K562 (cell line): Measurements from ENCODE around the gene NFATC1. TPM values are rescaled to one million over a fixed set of nuclear protein-coding genes. Genes with fewer than 3 reads are reported as not detected.

Source experiments
- ATAC-seq: fragments of 200-7000 bp; cut with Tn5 transposase; 3 replicates; pipeline ENCODE4 v1.9.1; 2020; ENCODE audit warnings: moderate library complexity
- BruUV-seq: library from RNA; stranded (reverse); fragments of 400-500 nt; replicated peaks from 2 replicates; lab custom pipeline; 2021; lab: Mats Ljungman, UMichigan
- CTCF ChIA-PET: fragments of 300-600 bp; formaldehyde crosslinking; extraction: SDS; loops from one replicate; lab custom pipeline; 2021; ENCODE audit warnings: low intra/inter-chr PET ratio; lab: Yijun Ruan, JAX
- POLR2A ChIA-PET: fragments of 300-600, 350-650 bp; sonication (Branson Sonifier 250); formaldehyde crosslinking; extraction: SDS; loops from one replicate; lab custom pipeline; 2021; ENCODE audit warnings: antibody characterized with exemption, inconsistent platforms; lab: Yijun Ruan, JAX
- DNase-seq, 4 experiments: peaks; one replicate each; pipeline versions ENCODE4 v3.0.0 to v3.0.0-alpha.2; 2011 to 2018; ENCODE audit warnings: low spot score in 3 of 4, mixed read lengths in 3 of 4; ENCODE audit errors: extremely low read depth in 1 of 4
- FAIRE-seq: peaks from 2 replicates; lab custom pipeline; 2011; peaks lifted over from hg19 to GRCh38; lab: Jason Lieb, UNC
- H2AFZ ChIP-seq: 2 replicates; pipeline ENCODE4 v1.6.0; 2011; ENCODE audit warnings: low read depth, low read length, control low read depth, inconsistent platforms
- H3K27ac ChIP-seq: fragments of 200-600 bp; 3 replicates; pipeline ENCODE4 v1.8.0; 2011; ENCODE audit warnings: low read depth, mild to moderate bottlenecking, control low read depth, inconsistent platforms, low read length, moderate library complexity, mixed read lengths; ENCODE audit errors: extremely low read depth
- H3K27me3 ChIP-seq, 2 experiments: fragments of 300-600 bp in 1 of 2; 2 replicates in 1 of 2; 3 replicates in 1 of 2; pipeline versions ENCODE4 v1.6.0 to v1.8.0; 2011; ENCODE audit warnings: inconsistent platforms in 2 of 2, low read length in 2 of 2, mild to moderate bottlenecking in 1 of 2, mixed read lengths in 1 of 2, moderate library complexity in 1 of 2; ENCODE audit not compliant: control insufficient read depth in 2 of 2, insufficient read depth in 2 of 2
- H3K36me3 ChIP-seq: fragments of 300-600 bp; 3 replicates; pipeline ENCODE4 v1.8.0; 2011; ENCODE audit warnings: mild to moderate bottlenecking, low read length, inconsistent platforms; ENCODE audit not compliant: control insufficient read depth, insufficient read depth
- H3K4me1 ChIP-seq, 2 experiments: fragments of 200-600 bp in 1 of 2; replicated peaks in 1 of 2; 2 replicates in 1 of 2; 3 replicates in 1 of 2; pipeline versions ENCODE4 v1.5.1 to v1.8.0; 2011; ENCODE audit warnings: inconsistent platforms in 2 of 2, low read length in 2 of 2, mild to moderate bottlenecking in 1 of 2, mixed read lengths in 1 of 2, moderate library complexity in 1 of 2; ENCODE audit not compliant: control insufficient read depth in 2 of 2, insufficient read depth in 2 of 2
- H3K4me2 ChIP-seq: 2 replicates; pipeline ENCODE4 v1.6.1; 2011; ENCODE audit warnings: low read length, control low read depth, inconsistent platforms, mixed read lengths; ENCODE audit not compliant: insufficient read depth
- H3K4me3 ChIP-seq: fragments of 200-600 bp; sonication (generic), shearing (Covaris generic); 2 replicates; pipeline ENCODE4 v1.5.1; 2016; ENCODE audit warnings: control low read depth, inconsistent platforms
- H3K79me2 ChIP-seq: fragments of 200-600 bp; 3 replicates; pipeline ENCODE4 v1.8.0; 2011; ENCODE audit warnings: low read length, inconsistent platforms; ENCODE audit not compliant: control insufficient read depth, insufficient read depth
- H3K9ac ChIP-seq, 2 experiments: 2 replicates each; pipeline versions ENCODE4 v1.6.0 to v1.6.1; 2011; ENCODE audit warnings: low read depth in 2 of 2, low read length in 2 of 2, control low read depth in 1 of 2, inconsistent platforms in 1 of 2, mild to moderate bottlenecking in 1 of 2, mixed read lengths in 1 of 2; ENCODE audit not compliant: insufficient read depth in 1 of 2
- H3K9me1 ChIP-seq: one replicate; pipeline ENCODE4 v1.6.0; 2011; ENCODE audit warnings: inconsistent platforms, mild to moderate bottlenecking, low read length, moderate library complexity; ENCODE audit not compliant: control insufficient read depth, insufficient read depth
- H3K9me3 ChIP-seq: replicated peaks from 2 replicates; pipeline ENCODE4 v1.5.1; 2011; ENCODE audit warnings: low read depth, low read length, inconsistent platforms; ENCODE audit not compliant: control insufficient read depth, insufficient read depth
- H4K20me1 ChIP-seq: replicated peaks from 2 replicates; pipeline ENCODE4 v1.6.1; 2011; ENCODE audit warnings: low read length, inconsistent platforms, mixed read lengths; ENCODE audit not compliant: control insufficient read depth, insufficient read depth
- CHD7 ChIP-seq: fragments of 200-600 bp; sonication (generic); IDR thresholded peaks from one replicate; pipeline ENCODE4 v1.6.1; 2012; ENCODE audit warnings: mild to moderate bottlenecking, low read depth, low read length, inconsistent platforms
- DDX20 ChIP-seq: fragments of 450-650 bp; IDR thresholded peaks from 2 replicates; pipeline ENCODE4 v1.6.1; 2016; ENCODE audit warnings: missing genetic modification characterization, low read depth, mild to moderate bottlenecking, missing compliant biosample characterization, moderate library complexity
- GABPB1 ChIP-seq: sonication (generic); formaldehyde crosslinking; IDR thresholded peaks from 2 replicates; pipeline ENCODE4 v1.8.0; 2022; ENCODE audit warnings: mild to moderate bottlenecking, missing genetic modification reagents
- KHSRP ChIP-seq: fragments of 450-650 bp; IDR thresholded peaks from 2 replicates; pipeline ENCODE4 v1.6.1; 2017
- MEIS2 ChIP-seq: fragments of 450-650 bp; IDR thresholded peaks from 2 replicates; pipeline ENCODE4 v1.6.1; 2014; ENCODE audit warnings: mild to moderate bottlenecking; ENCODE audit not compliant: partially characterized antibody
- NFIC ChIP-seq: fragments of 450-650 bp; IDR thresholded peaks from 2 replicates; pipeline ENCODE4 v1.6.1; 2017; ENCODE audit warnings: mild to moderate bottlenecking, inconsistent platforms
- NFIX ChIP-seq: fragments of 250-450 bp; sonication (Bioruptor Pico); IDR thresholded peaks from 2 replicates; pipeline ENCODE4 v1.4.0; 2020; ENCODE audit warnings: low read depth, mild to moderate bottlenecking, moderate library complexity
- RBM34 ChIP-seq: fragments of 200-400 bp; formaldehyde crosslinking; IDR thresholded peaks from 2 replicates; pipeline ENCODE4 v1.6.1; 2018; ENCODE audit warnings: low read length, borderline replicate concordance; ENCODE audit not compliant: insufficient read depth
- SP2 ChIP-seq: IDR thresholded peaks from 2 replicates; pipeline ENCODE4 v1.6.1; 2011; ENCODE audit warnings: mild to moderate bottlenecking, low read depth, low read length, moderate library complexity; ENCODE audit not compliant: poor library complexity, severe bottlenecking; ENCODE audit errors: extremely low read depth
- ZBED1 ChIP-seq: IDR thresholded peaks from 2 replicates; pipeline ENCODE4 v1.6.1; 2014
- ZNF282 ChIP-seq: sonication (generic); formaldehyde crosslinking; IDR thresholded peaks from 2 replicates; pipeline ENCODE4 v1.8.1; 2023; ENCODE audit warnings: missing genetic modification reagents
- WGBS: fragments of 100-300 bp; shearing (Covaris generic); methylation state at CpG from one replicate; pipeline ENCODE4 v1.1.6; 2016; ENCODE audit warnings: low coverage, mixed read lengths; ENCODE audit not compliant: insufficient coverage; ENCODE audit errors: missing lambda C conversion rate; 5-methylcytosine and 5-hydroxymethylcytosine counted together
- in situ Hi-C: fragments of 300-500 bp; cut with MboI; formaldehyde crosslinking; loops from 4 replicates; pipeline ENCODE4 v1.15.0; 2018; ENCODE audit warnings: inconsistent platforms, mixed read lengths
- intact Hi-C: fragments of 100-400 bp; cut with micrococcal nuclease; formaldehyde crosslinking; loops from 2 replicates; pipeline ENCODE4 v1.14.2; 2022
- polyA plus RNA-seq, 8 experiments: library from polyadenylated mRNA; depleted of rRNA in 4 of 8; stranded (reverse) in 5 of 8; unstranded in 3 of 8; fragments of >200 nt; fragmentation: Nextera tagmentation in 2 of 8; fragmentation: Illumina TruSeq in 1 of 8; extraction: Ambion mirVana in 2 of 8; extraction: Trizol in 1 of 8; gene quantifications; 2 replicates each; pipeline versions ENCODE4 v1.2.1 to v1.2.3, GENCODE V29; 2011 to 2014; ENCODE audit warnings: inconsistent platforms in 1 of 8, missing spikeins in 1 of 8
- total RNA-seq, 7 experiments: library from RNA; depleted of rRNA in 6 of 7; stranded (reverse); fragments of >200 nt in 6 of 7; fragmentation: Illumina TruSeq in 2 of 7; extraction: Trizol in 2 of 7; gene quantifications; 2 replicates each; pipeline versions ENCODE4 v1.2.1 to v1.2.3, GENCODE V29; 2011 to 2021; ENCODE audit warnings: low replicate concordance in 1 of 7

Gene NFATC1
- total and polyA plus RNA-seq, 9 of the 15 experiments (the other 6 are each of a cell fraction or from before 2014, with no cell fraction given) = 1.1 to 16.4 (median 2.5) TPM

- no peaks in the 10 kb centered on the region for H3K79me2 ChIP-seq
- FAIRE-seq = no peak
- H3K36me3 ChIP-seq = peaks cover 3% of the 10 kb centered on the region; the same call in 1 of the 3 replicates
- H3K9me3 ChIP-seq = peaks cover 8% of the 10 kb centered on the region
- ChIA-PET POLR2A (no interaction called here), CTCF (no interaction called here)
- intact Hi-C loops (no loop called here), in situ Hi-C loops (no loop called here)
- no peak for ATAC-seq
- peaks cover 0 to 2% of the 10 kb centered on the region in 2 experiments; a peak in 2 of 5 replicates for H3K4me1 ChIP-seq
- no peaks in the 10 kb centered on the region for H3K27me3 ChIP-seq
- WGBS = 91% methylated on average over 8 of the region's 22 CpGs
- no peaks in the 10 kb centered on the region for H3K9me1 ChIP-seq
- no peak overlapping the region for H3K9ac ChIP-seq
- peak in 1 of 4 experiments; percentile 5 for DNase-seq
- TF ChIP-seq MEIS2 (no peak), RBM34 (no peak), NFIC (peak; percentile 81), KHSRP (no peak), SP2 (no peak), ZBED1 (no peak), NFIX (CRISPR knock-in tag) (peak; percentile 11; the same call in 1 of the 2 replicates), DDX20 (no peak), CHD7 (no peak), GABPB1 (CRISPR knock-in tag) (no peak), ZNF282 (CRISPR knock-in tag) (no peak)
- no peak overlapping the region for H3K4me2 ChIP-seq
- no peaks in the 10 kb centered on the region for H4K20me1 ChIP-seq
- no peak overlapping the region for H3K27ac ChIP-seq
- no peak overlapping the region for H3K4me3 ChIP-seq
- H2AFZ ChIP-seq = no peak overlapping the region
- no TSS peak for BruUV-seq
Measured at GRCh38 chr18:79496978-79497637, 101.4 kb downstream of the NFATC1 start.
